Lower leg skin (tissue), 3 donors: Measurements from ENCODE around the gene GAK.

Source experiments
- POLR2A ChIP-seq, 2 donors: fragments of 450-650 bp; IDR thresholded peaks; one replicate each; pipeline ENCODE4 v1.6.1; 2016 to 2017; ENCODE audit warnings: antibody characterized with exemption in 2 of 2, mild to moderate bottlenecking in 1 of 2, moderate library complexity in 1 of 2
- TF ChIP-seq, protein P1 (sequence below), 3 donors: fragments of 450-650 bp; IDR thresholded peaks; one replicate each; pipeline ENCODE4 v1.5.1; 2016; ENCODE audit warnings: antibody characterized with exemption in 3 of 3, mild to moderate bottlenecking in 3 of 3, moderate library complexity in 2 of 3

DNA sequence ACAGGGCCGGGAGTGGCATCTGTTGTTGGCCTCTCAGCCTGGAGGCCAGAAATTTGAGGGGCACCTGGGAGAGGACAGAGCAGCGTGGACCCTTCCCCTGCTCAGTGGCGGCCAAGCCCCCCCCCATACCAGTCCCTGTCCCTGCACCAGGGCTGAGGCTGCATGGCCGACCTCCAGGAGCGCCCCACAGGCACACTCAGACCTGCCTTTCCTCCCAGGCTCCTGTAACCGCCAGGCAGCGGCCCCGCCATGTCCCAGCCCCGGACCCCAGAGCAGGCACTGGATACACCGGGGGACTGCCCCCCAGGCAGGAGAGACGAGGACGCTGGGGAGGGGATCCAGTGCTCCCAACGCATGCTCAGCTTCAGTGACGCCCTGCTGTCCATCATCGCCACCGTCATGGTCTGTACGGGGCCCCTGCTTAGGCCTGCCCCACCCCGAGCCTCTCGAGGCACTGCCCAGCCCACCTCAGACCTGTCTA, 15.4 kb upstream of the GAK start:
- TF ChIP-seq, protein P1, sequence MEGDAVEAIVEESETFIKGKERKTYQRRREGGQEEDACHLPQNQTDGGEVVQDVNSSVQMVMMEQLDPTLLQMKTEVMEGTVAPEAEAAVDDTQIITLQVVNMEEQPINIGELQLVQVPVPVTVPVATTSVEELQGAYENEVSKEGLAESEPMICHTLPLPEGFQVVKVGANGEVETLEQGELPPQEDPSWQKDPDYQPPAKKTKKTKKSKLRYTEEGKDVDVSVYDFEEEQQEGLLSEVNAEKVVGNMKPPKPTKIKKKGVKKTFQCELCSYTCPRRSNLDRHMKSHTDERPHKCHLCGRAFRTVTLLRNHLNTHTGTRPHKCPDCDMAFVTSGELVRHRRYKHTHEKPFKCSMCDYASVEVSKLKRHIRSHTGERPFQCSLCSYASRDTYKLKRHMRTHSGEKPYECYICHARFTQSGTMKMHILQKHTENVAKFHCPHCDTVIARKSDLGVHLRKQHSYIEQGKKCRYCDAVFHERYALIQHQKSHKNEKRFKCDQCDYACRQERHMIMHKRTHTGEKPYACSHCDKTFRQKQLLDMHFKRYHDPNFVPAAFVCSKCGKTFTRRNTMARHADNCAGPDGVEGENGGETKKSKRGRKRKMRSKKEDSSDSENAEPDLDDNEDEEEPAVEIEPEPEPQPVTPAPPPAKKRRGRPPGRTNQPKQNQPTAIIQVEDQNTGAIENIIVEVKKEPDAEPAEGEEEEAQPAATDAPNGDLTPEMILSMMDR (IDR thresholded peaks at IDR 0.05) = no peak
- TF ChIP-seq POLR2A (IDR thresholded peaks at IDR 0.05) = no peak
